Spleen (tissue), 11 donors: ENCODE data around the gene PHF21B. TPM values are rescaled to one million over a fixed set of nuclear protein-coding genes. Genes with fewer than 3 reads are reported as not detected.
A peak's percentile ranks its signal among the peaks of the same experiment; 100 is the strongest.

Experiments used
- DNase-seq: peaks from one replicate; pipeline ENCODE4 v3.0.0-alpha.2; 2020
- H3K27ac ChIP-seq, 8 donors: fragments of 200-600 bp; sonication (generic) in 7 of 8; 1 replicate in 4 of 8; 2 replicates in 4 of 8; pipeline versions ENCODE4 v1.5.0 to v1.8.0; 2016 to 2021; ENCODE audit warnings: inconsistent platforms in 4 of 8, mild to moderate bottlenecking in 4 of 8, moderate library complexity in 1 of 8
- H3K27me3 ChIP-seq, 7 donors: fragments of 200-600 bp; sonication (generic) in 6 of 7; replicated peaks in 1 of 7; 1 replicate in 4 of 7; 2 replicates in 3 of 7; pipeline versions ENCODE4 v1.5.0 to v1.8.0; 2016 to 2021; ENCODE audit warnings: inconsistent platforms in 3 of 7, mild to moderate bottlenecking in 1 of 7
- H3K36me3 ChIP-seq, 6 donors: fragments of 200-600 bp; sonication (generic) in 5 of 6; 1 replicate in 4 of 6; 2 replicates in 2 of 6; pipeline versions ENCODE4 v1.5.0 to v1.8.0; 2016 to 2021; ENCODE audit warnings: inconsistent platforms in 2 of 6
- H3K4me1 ChIP-seq, 6 donors: fragments of 200-600 bp; sonication (generic) in 5 of 6; 1 replicate in 3 of 6; 2 replicates in 3 of 6; pipeline versions ENCODE4 v1.5.0 to v1.8.0; 2016 to 2021; ENCODE audit warnings: inconsistent platforms in 3 of 6
- H3K4me3 ChIP-seq, 8 donors: fragments of 200-600 bp; sonication (generic) in 7 of 8; 1 replicate in 4 of 8; 2 replicates in 4 of 8; pipeline versions ENCODE4 v1.5.0 to v1.8.0; 2016 to 2021; ENCODE audit warnings: inconsistent platforms in 4 of 8, mild to moderate bottlenecking in 4 of 8, moderate library complexity in 2 of 8
- H3K9me3 ChIP-seq, 8 donors: fragments of 200-600 bp; sonication (generic) in 7 of 8; 1 replicate in 4 of 8; 2 replicates in 4 of 8; pipeline versions ENCODE4 v1.5.0 to v1.8.0; 2016 to 2021; ENCODE audit warnings: inconsistent platforms in 4 of 8
- POLR2A ChIP-seq, 3 donors: fragments of 450-650 bp; IDR thresholded peaks; one replicate each; pipeline ENCODE4 v1.5.1; 2017; ENCODE audit warnings: antibody characterized with exemption in 3 of 3, mild to moderate bottlenecking in 1 of 3
- POLR2AphosphoS5 ChIP-seq, 3 donors: sonication (generic); formaldehyde crosslinking; IDR thresholded peaks; one replicate each; pipeline ENCODE4 v1.5.1; 2017; ENCODE audit warnings: antibody characterized with exemption in 3 of 3
- WGBS, 5 donors: extraction: QIAGEN DNeasy Blood & Tissue Kit in 3 of 5; methylation state at CpG; one replicate each; pipeline versions ENCODE4 v1.1.5 to v1.1.7; 2013 to 2018; 5-methylcytosine and 5-hydroxymethylcytosine counted together
- intact Hi-C: fragments of 100-400 bp; cut with DNase I; formaldehyde crosslinking; loops from one replicate; pipeline ENCODE4 v1.15.0; 2023; ENCODE audit warnings: low total_unique reads
- polyA plus RNA-seq, 3 donors: library from polyadenylated mRNA; stranded (reverse); fragments of 200-250 nt; gene quantifications; one replicate each; pipeline ENCODE4 v1.2.1, GENCODE V29; 2013
- total RNA-seq, 7 donors: library from RNA; depleted of rRNA in 3 of 7; stranded (reverse); fragments of >200 nt in 3 of 7; fragmentation: NEBNext Ultra II Directional in 4 of 7; extraction: Animal tissue kit (Norgen Biotek cat#: 25700) in 4 of 7; gene quantifications; one replicate each; pipeline versions ENCODE4 v1.1.0 to v1.2.1, GENCODE V29; 2016 to 2021
- TF ChIP-seq, protein P1 (sequence below), 11 experiments: fragments of 200-600 bp in 7 of 11; fragments of 450-650 bp in 4 of 11; sonication (generic) in 4 of 11; IDR thresholded peaks in 8 of 11; conservative IDR thresholded peaks in 3 of 11; 1 replicate in 7 of 11; 2 replicates in 4 of 11; pipeline versions ENCODE4 v1.4.0 to v1.8.0; 2016 to 2021; ENCODE audit warnings: antibody characterized with exemption in 11 of 11, inconsistent platforms in 4 of 11, mild to moderate bottlenecking in 1 of 11
- donor health status: healthy with polysubstance abuse.
- donor health status: DM: no; HTN: no; CAD: no; lungs with moderate emphysema.
- donor health status: DM: no; HTN: no; CAD: no.
- donor health status: Bipolar disorder and iron deficiency.
- donor health status: healthy.
- donor health status: DM: no; HTN: no; CAD: no.
- donor health status: DM: yes; HTN: yes; CAD: no.

Gene PHF21B
- total and polyA plus RNA-seq, 10 donors, result 0.03 to 0.46 (median 0.09) TPM; not detected in 4

GRCh38 chr22:44884562-44884961 lies 125.2 kb downstream of the PHF21B start:
- H3K27ac ChIP-seq, result no peak overlapping the region
- no peaks in the 10 kb centered on the region for H3K4me1 ChIP-seq
- DNase-seq, result no peak
- no peaks in the 10 kb centered on the region for H3K36me3 ChIP-seq
- no peak overlapping the region for H3K4me3 ChIP-seq
- TF ChIP-seq, protein P1, sequence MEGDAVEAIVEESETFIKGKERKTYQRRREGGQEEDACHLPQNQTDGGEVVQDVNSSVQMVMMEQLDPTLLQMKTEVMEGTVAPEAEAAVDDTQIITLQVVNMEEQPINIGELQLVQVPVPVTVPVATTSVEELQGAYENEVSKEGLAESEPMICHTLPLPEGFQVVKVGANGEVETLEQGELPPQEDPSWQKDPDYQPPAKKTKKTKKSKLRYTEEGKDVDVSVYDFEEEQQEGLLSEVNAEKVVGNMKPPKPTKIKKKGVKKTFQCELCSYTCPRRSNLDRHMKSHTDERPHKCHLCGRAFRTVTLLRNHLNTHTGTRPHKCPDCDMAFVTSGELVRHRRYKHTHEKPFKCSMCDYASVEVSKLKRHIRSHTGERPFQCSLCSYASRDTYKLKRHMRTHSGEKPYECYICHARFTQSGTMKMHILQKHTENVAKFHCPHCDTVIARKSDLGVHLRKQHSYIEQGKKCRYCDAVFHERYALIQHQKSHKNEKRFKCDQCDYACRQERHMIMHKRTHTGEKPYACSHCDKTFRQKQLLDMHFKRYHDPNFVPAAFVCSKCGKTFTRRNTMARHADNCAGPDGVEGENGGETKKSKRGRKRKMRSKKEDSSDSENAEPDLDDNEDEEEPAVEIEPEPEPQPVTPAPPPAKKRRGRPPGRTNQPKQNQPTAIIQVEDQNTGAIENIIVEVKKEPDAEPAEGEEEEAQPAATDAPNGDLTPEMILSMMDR (IDR thresholded peaks at IDR 0.05 in 8 of 11, conservative IDR thresholded peaks at IDR 0.05 in 3 of 11), result no peak
- TF ChIP-seq POLR2A (IDR thresholded peaks at IDR 0.05) (no peak), POLR2AphosphoS5 (IDR thresholded peaks at IDR 0.05) (no peak)
- intact Hi-C loops, result no loop called here
- H3K27me3 ChIP-seq, result peaks cover 0 to 9% (median 0%) of the 10 kb centered on the region in 7 donors
- WGBS, 5 donors, result 88 to 100% (median 94%) methylated on average over 1 of the region's 1 CpG
- no peaks in the 10 kb centered on the region for H3K9me3 ChIP-seq

- Histone ChIP-seq H3K9me3 (peaks cover 0 to 2% (median 0%) of the 10 kb centered on the region in 8 donors), H3K27me3 (peaks cover 0 to 6% (median 0%) of the 10 kb centered on the region in 7 donors), H3K4me3 (no peak overlapping the region), H3K36me3 (no peaks in the 10 kb centered on the region), H3K4me1 (no peaks in the 10 kb centered on the region), H3K27ac (no peak overlapping the region)
- DNase-seq, result peak; percentile 41
- intact Hi-C loops, result no loop called here
- WGBS, 5 donors, result 83 to 89% (median 86%) methylated on average over 9 to 12 of the region's 12 CpGs
- TF ChIP-seq POLR2A (IDR thresholded peaks at IDR 0.05), result no peak
- no peak for TF ChIP-seq POLR2AphosphoS5 (IDR thresholded peaks at IDR 0.05)
- TF ChIP-seq, protein P1 (IDR thresholded peaks at IDR 0.05 in 8 of 11, conservative IDR thresholded peaks at IDR 0.05 in 3 of 11), result no peak
Observed at GRCh38 chr22:44883011-44883421, 126.8 kb downstream of the PHF21B start.

GRCh38 chr22:44882226-44882905 lies 127.4 kb downstream of the PHF21B start:
- DNase-seq, result peak; percentile 37
- Histone ChIP-seq H3K4me3 (no peak overlapping the region), H3K9me3 (peaks cover 0 to 8% (median 5%) of the 10 kb centered on the region in 8 donors), H3K27me3 (no peaks in the 10 kb centered on the region), H3K4me1 (no peaks in the 10 kb centered on the region), H3K36me3 (no peaks in the 10 kb centered on the region), H3K27ac (no peak overlapping the region)
- WGBS, 5 donors, result 82 to 93% (median 87%) methylated on average over 19 to 26 of the region's 26 CpGs
- TF ChIP-seq, protein P1 (IDR thresholded peaks at IDR 0.05 in 8 of 11, conservative IDR thresholded peaks at IDR 0.05 in 3 of 11), result no peak
- TF ChIP-seq POLR2AphosphoS5 (IDR thresholded peaks at IDR 0.05), result no peak
- no peak for TF ChIP-seq POLR2A (IDR thresholded peaks at IDR 0.05)
- intact Hi-C loops, result no loop called here

GRCh38 chr22:44881624-44882023 lies 128.2 kb downstream of the PHF21B start:
- TF ChIP-seq POLR2A (IDR thresholded peaks at IDR 0.05) (no peak), POLR2AphosphoS5 (IDR thresholded peaks at IDR 0.05) (no peak)
- TF ChIP-seq, protein P1 (IDR thresholded peaks at IDR 0.05 in 8 of 11, conservative IDR thresholded peaks at IDR 0.05 in 3 of 11), result no peak
- Histone ChIP-seq H3K4me3 (no peak overlapping the region), H3K4me1 (no peaks in the 10 kb centered on the region), H3K27me3 (no peaks in the 10 kb centered on the region), H3K9me3 (peaks cover 0 to 16% (median 13%) of the 10 kb centered on the region in 8 donors), H3K27ac (no peak overlapping the region), H3K36me3 (no peaks in the 10 kb centered on the region)
- DNase-seq, result peak; percentile 45
- WGBS, 5 donors, result 77 to 90% (median 81%) methylated on average over 23 to 24 of the region's 24 CpGs
- intact Hi-C loops, result no loop called here
